Tibial artery (tissue), 4 donors: ENCODE data around the gene RB1.

Source experiments
- DNase-seq, 2 donors: peaks; one replicate each; pipeline ENCODE4 v3.0.0-alpha.2; 2019
- H3K27ac ChIP-seq, 2 donors: fragments of 200-600 bp; sonication (generic) in 1 of 2; 1 replicate in 1 of 2; 2 replicates in 1 of 2; pipeline ENCODE4 v1.5.1; 2018 to 2019; ENCODE audit warnings: mild to moderate bottlenecking in 1 of 2
- H3K27me3 ChIP-seq, 2 donors: fragments of 200-600 bp; sonication (generic) in 1 of 2; one replicate each; pipeline versions ENCODE4 v1.5.1 to v1.6.0; 2016 to 2019
- H3K36me3 ChIP-seq, 3 donors: fragments of 200-600 bp; sonication (generic) in 2 of 3; one replicate each; pipeline ENCODE4 v1.5.1; 2016 to 2019; ENCODE audit warnings: mild to moderate bottlenecking in 2 of 3
- H3K4me1 ChIP-seq, 4 donors: fragments of 200-600 bp; sonication (generic) in 2 of 4; 1 replicate in 3 of 4; 2 replicates in 1 of 4; pipeline ENCODE4 v1.5.1; 2016 to 2019
- H3K4me3 ChIP-seq, 2 donors: fragments of 200-600 bp; sonication (generic) in 1 of 2; 1 replicate in 1 of 2; 2 replicates in 1 of 2; pipeline ENCODE4 v1.5.1; 2018 to 2019; ENCODE audit warnings: mild to moderate bottlenecking in 2 of 2
- H3K9me3 ChIP-seq, 3 donors: fragments of 200-600 bp; sonication (generic) in 1 of 3; one replicate each; pipeline ENCODE4 v1.5.1; 2016 to 2019
- intact Hi-C: fragments of 100-400 bp; cut with DNase I; formaldehyde crosslinking; loops from one replicate; pipeline ENCODE4 v1.15.0; 2023; ENCODE audit warnings: low total_unique reads
- TF ChIP-seq, protein P1 (sequence below), 2 experiments: fragments of 200-600 bp in 1 of 2; fragments of 450-650 bp in 1 of 2; IDR thresholded peaks; one replicate each; pipeline ENCODE4 v1.5.1; 2017 to 2019; ENCODE audit warnings: antibody characterized with exemption in 2 of 2, mild to moderate bottlenecking in 1 of 2, moderate library complexity in 1 of 2

Gene RB1

DNA sequence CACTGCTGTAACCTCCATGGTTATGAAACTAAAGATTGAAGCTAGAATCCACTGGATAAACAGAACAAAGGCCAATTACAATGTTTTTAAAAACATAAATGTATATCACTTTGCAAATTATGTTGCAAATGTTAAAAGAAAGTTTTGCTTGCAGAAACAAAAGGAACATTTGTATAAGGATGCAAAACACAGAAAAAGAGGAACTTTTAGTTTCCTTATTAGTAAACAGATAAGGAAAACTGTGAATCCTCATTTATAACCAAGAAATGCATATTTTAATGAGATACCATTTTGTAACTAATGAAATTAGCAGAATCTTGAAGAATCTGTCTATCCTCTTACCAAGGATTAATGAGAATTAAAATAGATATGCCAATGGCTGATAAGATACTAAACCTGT, 77.0 kb downstream of the RB1 start:
- Histone ChIP-seq H3K27ac (no peak overlapping the region), H3K27me3 (no peaks in the 10 kb centered on the region), H3K4me3 (no peak overlapping the region), H3K36me3 (peaks cover 4 to 22% (median 18%) of the 10 kb centered on the region in 3 donors), H3K4me1 (no peaks in the 10 kb centered on the region), H3K9me3 (no peaks in the 10 kb centered on the region)
- DNase-seq, result no peak
- TF ChIP-seq, protein P1, sequence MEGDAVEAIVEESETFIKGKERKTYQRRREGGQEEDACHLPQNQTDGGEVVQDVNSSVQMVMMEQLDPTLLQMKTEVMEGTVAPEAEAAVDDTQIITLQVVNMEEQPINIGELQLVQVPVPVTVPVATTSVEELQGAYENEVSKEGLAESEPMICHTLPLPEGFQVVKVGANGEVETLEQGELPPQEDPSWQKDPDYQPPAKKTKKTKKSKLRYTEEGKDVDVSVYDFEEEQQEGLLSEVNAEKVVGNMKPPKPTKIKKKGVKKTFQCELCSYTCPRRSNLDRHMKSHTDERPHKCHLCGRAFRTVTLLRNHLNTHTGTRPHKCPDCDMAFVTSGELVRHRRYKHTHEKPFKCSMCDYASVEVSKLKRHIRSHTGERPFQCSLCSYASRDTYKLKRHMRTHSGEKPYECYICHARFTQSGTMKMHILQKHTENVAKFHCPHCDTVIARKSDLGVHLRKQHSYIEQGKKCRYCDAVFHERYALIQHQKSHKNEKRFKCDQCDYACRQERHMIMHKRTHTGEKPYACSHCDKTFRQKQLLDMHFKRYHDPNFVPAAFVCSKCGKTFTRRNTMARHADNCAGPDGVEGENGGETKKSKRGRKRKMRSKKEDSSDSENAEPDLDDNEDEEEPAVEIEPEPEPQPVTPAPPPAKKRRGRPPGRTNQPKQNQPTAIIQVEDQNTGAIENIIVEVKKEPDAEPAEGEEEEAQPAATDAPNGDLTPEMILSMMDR (IDR thresholded peaks at IDR 0.05), result no peak
- intact Hi-C loops, result no loop called here

DNA sequence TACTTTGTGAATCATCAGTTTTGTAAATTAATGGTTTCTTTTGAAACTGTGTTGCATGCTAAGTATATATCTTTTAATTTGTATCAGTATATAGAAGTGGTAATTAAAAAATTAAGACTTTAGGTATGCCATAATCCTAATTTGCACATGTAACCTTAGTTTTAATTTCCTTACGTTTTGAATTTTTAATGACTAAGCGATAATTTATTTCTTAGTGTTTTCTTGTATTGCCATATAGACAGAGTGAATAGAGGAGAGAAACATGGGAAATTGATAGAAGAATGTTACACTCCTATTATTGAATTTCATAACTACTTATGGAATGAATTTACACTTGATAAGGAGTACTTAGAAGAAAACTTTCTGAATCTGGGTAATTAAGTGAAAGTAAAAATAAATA, 79.8 kb downstream of the RB1 start:
- peaks cover 4 to 13% (median 7%) of the 10 kb centered on the region in 3 donors for H3K36me3 ChIP-seq
- no peaks in the 10 kb centered on the region for H3K9me3 ChIP-seq
- intact Hi-C loops, result no loop called here
- H3K4me1 ChIP-seq, result no peaks in the 10 kb centered on the region
- H3K27ac ChIP-seq, result no peak overlapping the region
- TF ChIP-seq, protein P1 (IDR thresholded peaks at IDR 0.05), result no peak
- H3K27me3 ChIP-seq, result no peaks in the 10 kb centered on the region
- H3K4me3 ChIP-seq, result no peak overlapping the region
- DNase-seq, result no peak

DNA sequence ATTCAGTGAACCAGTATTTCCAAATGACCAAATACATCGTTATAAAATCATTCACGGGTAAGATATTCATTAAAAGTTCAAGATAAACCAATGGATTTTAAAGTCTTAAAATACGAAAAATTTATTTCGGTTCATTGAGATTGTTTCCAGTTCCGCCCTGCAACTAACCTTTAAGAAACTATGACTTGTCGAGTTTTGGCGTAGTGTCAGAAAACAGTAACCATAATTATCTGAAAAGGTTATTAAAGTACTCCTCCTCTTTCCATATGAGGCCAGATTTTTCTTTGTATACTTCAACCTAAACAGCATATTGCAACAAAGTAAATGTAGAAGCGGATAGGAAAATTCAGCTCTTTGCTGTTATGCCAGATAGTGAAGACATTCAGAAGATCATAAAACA, 83.3 kb downstream of the RB1 start:
- Histone ChIP-seq H3K4me3 (no peak overlapping the region), H3K9me3 (peaks cover 0 to 6% (median 5%) of the 10 kb centered on the region in 3 donors), H3K27ac (no peak overlapping the region), H3K36me3 (peaks cover 5 to 9% (median 5%) of the 10 kb centered on the region in 3 donors), H3K4me1 (no peaks in the 10 kb centered on the region), H3K27me3 (no peaks in the 10 kb centered on the region)
- TF ChIP-seq, protein P1 (IDR thresholded peaks at IDR 0.05), result no peak
- intact Hi-C loops, result no loop called here
- no peak for DNase-seq

GRCh38 chr13:48391257-48391656, 87.7 kb downstream of the RB1 start:
- TF ChIP-seq, protein P1 (IDR thresholded peaks at IDR 0.05), result no peak
- no peak overlapping the region for H3K4me3 ChIP-seq
- no peaks in the 10 kb centered on the region for H3K4me1 ChIP-seq
- H3K9me3 ChIP-seq, result peaks cover 0 to 11% (median 9%) of the 10 kb centered on the region in 3 donors
- DNase-seq, result no peak
- peaks cover 17 to 24% (median 21%) of the 10 kb centered on the region in 3 donors for H3K36me3 ChIP-seq
- intact Hi-C loops, result no loop called here
- H3K27ac ChIP-seq, result no peak overlapping the region
- no peaks in the 10 kb centered on the region for H3K27me3 ChIP-seq

- Histone ChIP-seq H3K27me3 (no peaks in the 10 kb centered on the region), H3K4me1 (peaks cover 0 to 7% (median 4%) of the 10 kb centered on the region in 4 donors), H3K9me3 (peaks cover 0 to 11% (median 9%) of the 10 kb centered on the region in 3 donors), H3K27ac (no peak overlapping the region), H3K4me3 (no peak overlapping the region), H3K36me3 (peaks cover 17 to 24% (median 21%) of the 10 kb centered on the region in 3 donors)
- intact Hi-C loops, result no loop called here
- DNase-seq, result no peak
- TF ChIP-seq, protein P1 (IDR thresholded peaks at IDR 0.05), result no peak
Measured at GRCh38 chr13:48393030-48393697, 89.6 kb downstream of the RB1 start.
